ENCODE results near the gene PYGB. TPM values are rescaled to one million over a fixed set of nuclear protein-coding genes. Genes with fewer than 3 reads are reported as not detected.
A peak's percentile ranks its signal among the peaks of the same experiment; 100 is the strongest.

PYGB gene
- total RNA-seq, 1 donor from 2014 or later, result 61.1 TPM

DNA sequence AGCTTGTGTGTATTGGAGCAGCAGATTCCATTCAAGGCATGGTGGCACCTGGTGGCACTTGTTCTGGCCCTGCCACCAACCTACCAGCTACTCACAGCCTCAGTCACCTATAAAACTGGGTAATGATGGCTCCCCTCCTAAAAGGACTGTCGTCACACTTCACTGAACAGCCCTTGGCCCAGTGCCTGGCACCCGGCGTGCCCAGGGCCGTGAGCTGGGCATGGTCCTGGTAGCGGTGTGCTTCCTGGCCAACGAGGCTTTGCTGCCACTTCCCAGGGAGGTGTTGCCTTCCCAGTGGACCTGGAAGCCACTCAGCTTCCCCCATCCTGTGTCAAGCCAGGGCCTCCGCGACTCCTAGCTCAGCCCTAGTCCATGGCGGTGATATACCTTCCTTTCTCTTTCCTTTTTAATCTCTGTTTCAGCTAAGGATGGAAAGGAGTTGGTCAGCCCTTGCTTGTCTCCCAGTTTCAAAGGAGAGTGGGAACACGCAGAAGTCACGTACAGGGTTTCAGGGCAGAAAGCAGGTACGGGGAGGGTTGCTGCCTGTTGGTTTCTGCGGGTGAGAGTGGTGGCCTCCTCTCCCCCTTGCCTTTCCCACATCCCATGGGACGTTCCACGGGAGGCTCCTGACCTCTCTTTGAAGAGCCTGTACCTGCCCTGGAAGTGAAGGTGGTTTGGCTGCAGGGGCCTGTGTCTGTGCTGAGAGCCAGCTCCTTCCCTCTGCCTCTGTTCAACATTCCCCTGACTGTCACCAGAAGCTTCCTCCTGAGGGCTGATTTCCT lies 26.9 kb upstream of the PYGB start:
- intact Hi-C loops (cut with DNase I), result no loop called here
- Histone ChIP-seq H3K27me3 (no peaks in the 10 kb centered on the region), H3K4me1 (no peaks in the 10 kb centered on the region), H3K36me3 (peaks cover 35% of the 10 kb centered on the region), H3K27ac (no peak overlapping the region), H3K9me3 (no peaks in the 10 kb centered on the region), H3K4me3 (no peak overlapping the region)
- ATAC-seq (peak; percentile 17), DNase-seq (no peak)
- no peak for TF ChIP-seq CTCF (IDR thresholded peaks at IDR 0.05)

DNA sequence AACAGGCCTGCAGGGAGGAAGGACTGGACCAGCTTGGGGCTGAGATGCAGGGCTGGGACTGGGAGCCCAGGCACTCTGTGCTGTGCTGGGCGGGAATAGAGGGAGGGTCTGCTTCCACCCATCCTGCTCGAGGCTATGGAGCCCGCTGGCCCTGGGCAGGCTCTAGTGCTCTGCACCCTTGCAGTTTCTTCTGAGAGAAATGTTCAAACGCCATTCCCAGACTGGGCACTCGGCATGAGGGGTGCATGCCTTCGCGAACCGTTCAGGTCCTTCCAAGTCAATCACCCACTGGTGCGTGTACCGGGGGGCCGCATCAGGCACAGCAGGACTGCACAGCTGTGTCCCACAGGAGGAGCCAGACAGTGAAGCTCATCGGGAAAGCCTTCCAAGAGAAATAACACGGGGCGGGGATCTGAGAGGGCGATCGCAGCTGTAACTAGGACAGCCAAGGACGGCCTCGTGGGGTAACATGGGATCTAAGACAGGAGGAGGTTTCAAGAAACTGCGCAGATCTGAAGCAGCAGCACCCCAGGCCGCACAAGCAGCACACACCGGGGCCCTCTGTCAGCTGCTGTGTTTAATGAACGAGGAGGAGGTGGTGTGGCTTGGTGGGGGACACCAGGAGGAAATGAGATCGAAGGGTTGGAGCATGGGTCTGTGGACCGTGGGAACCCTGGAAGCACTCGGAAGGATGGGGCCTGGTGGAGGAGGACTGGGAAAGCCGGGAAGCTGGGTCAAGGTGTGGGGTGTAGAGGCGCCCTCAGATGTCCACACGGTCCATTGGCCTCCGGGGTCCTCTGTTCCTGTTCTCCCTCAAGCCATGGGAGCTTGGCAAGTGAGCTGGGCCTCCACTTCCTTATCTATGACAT lies 26.1 kb upstream of the PYGB start:
- no peak for TF ChIP-seq CTCF (IDR thresholded peaks at IDR 0.05)
- intact Hi-C loops (cut with DNase I), result no loop called here
- no peak for ATAC-seq
- Histone ChIP-seq H3K36me3 (peaks cover 27% of the 10 kb centered on the region), H3K4me1 (peaks cover 2% of the 10 kb centered on the region), H3K27me3 (no peaks in the 10 kb centered on the region), H3K4me3 (no peak overlapping the region), H3K9me3 (no peaks in the 10 kb centered on the region), H3K27ac (no peak overlapping the region)
- DNase-seq, result no peak

- Histone ChIP-seq H3K9me3 (no peaks in the 10 kb centered on the region), H3K27ac (no peak overlapping the region), H3K27me3 (no peaks in the 10 kb centered on the region), H3K36me3 (peaks cover 20% of the 10 kb centered on the region), H3K4me3 (no peak overlapping the region), H3K4me1 (peaks cover 10% of the 10 kb centered on the region)
- no peak for DNase-seq
- no peak for TF ChIP-seq CTCF (IDR thresholded peaks at IDR 0.05)
- no peak for ATAC-seq
- intact Hi-C loops (cut with DNase I), result no loop called here
Measured at GRCh38 chr20:25222461-25223178, 25.3 kb upstream of the PYGB start.

GRCh38 chr20:25223179-25223661 lies 24.7 kb upstream of the PYGB start:
- peaks cover 17% of the 10 kb centered on the region for H3K36me3 ChIP-seq
- H3K4me1 ChIP-seq, result peaks cover 15% of the 10 kb centered on the region
- H3K27me3 ChIP-seq, result no peaks in the 10 kb centered on the region
- no peak overlapping the region for H3K27ac ChIP-seq
- intact Hi-C loops (cut with DNase I), result no loop called here
- H3K4me3 ChIP-seq, result no peak overlapping the region
- DNase-seq (no peak), ATAC-seq (peak; percentile 14)
- TF ChIP-seq CTCF (IDR thresholded peaks at IDR 0.05), result no peak
- H3K9me3 ChIP-seq, result no peaks in the 10 kb centered on the region
